ENCODE results near the gene GIPC2. TPM values are rescaled to one million over a fixed set of nuclear protein-coding genes. Genes with fewer than 3 reads are reported as not detected.

The GIPC2 gene
- total RNA-seq, 1 experiment from 2014 or later: 0.26 TPM

GRCh38 chr1:78040484-78041089 is 5.2 kb upstream of the GIPC2 start:
- POLR2A ChIA-PET: no interaction called here

GRCh38 chr1:78043436-78043835 is 2.3 kb upstream of the GIPC2 start:
- no TSS peak for BruUV-seq (replicated peaks)
- no peaks in the 10 kb centered on the region for H3K36me3 ChIP-seq (ENCODE audit: control insufficient read depth, insufficient read depth, low read length)
- POLR2A ChIA-PET: no interaction called here
- H3K4me1 ChIP-seq (ENCODE audit: control insufficient read depth, insufficient read depth, low read length): peaks cover 4% of the 10 kb centered on the region
- no peak overlapping the region for H3K4me3 ChIP-seq (ENCODE audit: low read depth in 2 of 2, low read length in 2 of 2)
- ATAC-seq (no peak), DNase-seq (ENCODE audit: low read depth, low spot score) (no peak)
- peaks cover 27% of the 10 kb centered on the region for H3K27me3 ChIP-seq (ENCODE audit: control insufficient read depth, insufficient read depth, low read length)
- CTCF ChIA-PET: no interaction called here
- H3K27ac ChIP-seq (ENCODE audit: low read length): no peak overlapping the region
- H3K9me3 ChIP-seq (ENCODE audit: control insufficient read depth, insufficient read depth, low read depth, low read length): no peaks in the 10 kb centered on the region
- no peak for TF ChIP-seq SIN3A (IDR thresholded peaks at IDR 0.05; ENCODE audit: borderline replicate concordance, insufficient read depth, low read depth, low read length)
- no peak for TF ChIP-seq TCF7L2 (IDR thresholded peaks at IDR 0.05; ENCODE audit: low read depth, low read length)
- TF ChIP-seq REST (IDR thresholded peaks at IDR 0.05; ENCODE audit: insufficient read depth in 1 of 2, low read depth in 2 of 2, low read length in 1 of 2): no peak
- no peak for TF ChIP-seq POLR2AphosphoS5 (IDR thresholded peaks at IDR 0.05; ENCODE audit: low read depth, low read length)
- no peak for TF ChIP-seq CTCF (IDR thresholded peaks at IDR 0.05)
- intact Hi-C loops (cut with micrococcal nuclease; ENCODE audit: unreplicated experiment) (no loop called here), in situ Hi-C loops (cut with HindIII; ENCODE audit: low pct_unique_long_range_greater_than_20kb, low sequenced_read_pairs) (no loop called here)

More at GRCh38 chr1:78040484-78041089, 5.2 kb upstream of the GIPC2 start:
- DNase-seq (ENCODE audit: low read depth, low spot score) (no peak), ATAC-seq (no peak)
- Histone ChIP-seq H3K27me3 (ENCODE audit: control insufficient read depth, insufficient read depth, low read length) (peaks cover 18% of the 10 kb centered on the region), H3K27ac (ENCODE audit: low read length) (no peak overlapping the region), H3K36me3 (ENCODE audit: control insufficient read depth, insufficient read depth, low read length) (no peaks in the 10 kb centered on the region), H3K9me3 (ENCODE audit: control insufficient read depth, insufficient read depth, low read depth, low read length) (no peaks in the 10 kb centered on the region), H3K4me3 (ENCODE audit: low read depth in 2 of 2, low read length in 2 of 2) (no peak overlapping the region), H3K4me1 (ENCODE audit: control insufficient read depth, insufficient read depth, low read length) (peaks cover 4% of the 10 kb centered on the region)
- in situ Hi-C loops (cut with HindIII; ENCODE audit: low pct_unique_long_range_greater_than_20kb, low sequenced_read_pairs): no loop called here
- TF ChIP-seq SIN3A (IDR thresholded peaks at IDR 0.05; ENCODE audit: borderline replicate concordance, insufficient read depth, low read depth, low read length): no peak
- TF ChIP-seq POLR2AphosphoS5 (IDR thresholded peaks at IDR 0.05; ENCODE audit: low read depth, low read length): no peak
- TF ChIP-seq REST (IDR thresholded peaks at IDR 0.05; ENCODE audit: insufficient read depth in 1 of 2, low read depth in 2 of 2, low read length in 1 of 2): no peak
- TF ChIP-seq CTCF (IDR thresholded peaks at IDR 0.05): no peak
- TF ChIP-seq TCF7L2 (IDR thresholded peaks at IDR 0.05; ENCODE audit: low read depth, low read length): no peak
- CTCF ChIA-PET: no interaction called here
- intact Hi-C loops (cut with micrococcal nuclease; ENCODE audit: unreplicated experiment): no loop called here
- BruUV-seq (replicated peaks): no TSS peak

All from Panc1 (cell line).